HepG2 (cell line): ENCODE data around the gene ALCAM. TPM values are rescaled to one million over a fixed set of nuclear protein-coding genes. Genes with fewer than 3 reads are reported as not detected.

Experiments
- BHLHE40 ChIP-seq: IDR thresholded peaks from 2 replicates; pipeline ENCODE4 v1.6.1; 2011; ENCODE audit warnings: low read length, improper control_type of control experiment
- GFI1 ChIP-seq: sonication (generic); formaldehyde crosslinking; IDR thresholded peaks from 2 replicates; pipeline ENCODE4 v1.5.0; 2020; ENCODE audit warnings: missing genetic modification reagents, mild to moderate bottlenecking, borderline replicate concordance
- HMG20A ChIP-seq: IDR thresholded peaks from 2 replicates; pipeline ENCODE4 v1.6.1; 2016; ENCODE audit warnings: borderline replicate concordance
- MBNL3 ChIP-seq: fragments of 250-450 bp; sonication (Bioruptor Pico); conservative IDR thresholded peaks from 2 replicates; pipeline ENCODE4 v1.8.0; 2022; ENCODE audit warnings: mild to moderate bottlenecking, inconsistent platforms
- MNT ChIP-seq: fragments of 450-650 bp; IDR thresholded peaks from 2 replicates; pipeline ENCODE4 v1.6.1; 2016
- POLR2A ChIP-seq, 2 experiments: IDR thresholded peaks; 2 replicates each; pipeline ENCODE4 v1.6.1; 2011; ENCODE audit warnings: low read depth in 2 of 2, low read length in 2 of 2, mild to moderate bottlenecking in 1 of 2, moderate library complexity in 1 of 2; ENCODE audit not compliant: insufficient read depth in 1 of 2
- TEAD3 ChIP-seq: optimal IDR thresholded peaks from 2 replicates; pipeline ENCODE3; 2016; ENCODE audit warnings: borderline replicate concordance
- ZFP41 ChIP-seq: sonication (generic); formaldehyde crosslinking; IDR thresholded peaks from 2 replicates; pipeline ENCODE4 v1.4.0; 2020; ENCODE audit warnings: mild to moderate bottlenecking, missing genetic modification reagents, borderline replicate concordance
- ZNF225 ChIP-seq: sonication (generic); formaldehyde crosslinking; IDR thresholded peaks from 2 replicates; pipeline ENCODE4 v1.4.0; 2020; ENCODE audit warnings: mild to moderate bottlenecking, missing genetic modification reagents
- ZNF318 ChIP-seq: sonication (generic); formaldehyde crosslinking; IDR thresholded peaks from 2 replicates; pipeline ENCODE4 v1.4.0; 2020; ENCODE audit warnings: mild to moderate bottlenecking, missing genetic modification reagents
- ZNF430 ChIP-seq: sonication (generic); formaldehyde crosslinking; IDR thresholded peaks from 2 replicates; pipeline ENCODE4 v1.9.0; 2021; ENCODE audit warnings: mild to moderate bottlenecking, missing genetic modification reagents
- ZNF564 ChIP-seq: sonication (generic); formaldehyde crosslinking; IDR thresholded peaks from 2 replicates; pipeline ENCODE4 v1.8.1; 2023; ENCODE audit warnings: mild to moderate bottlenecking, missing genetic modification reagents
- polyA plus RNA-seq, 8 experiments: library from polyadenylated mRNA; depleted of rRNA in 3 of 8; stranded (reverse) in 7 of 8; unstranded in 1 of 8; fragments of >200 nt; fragmentation: Illumina TruSeq in 4 of 8; extraction: Trizol in 4 of 8; gene quantifications; 2 replicates each; pipeline versions ENCODE4 v1.2.1 to v1.2.3, GENCODE V29; 2011 to 2016; ENCODE audit warnings: low read depth in 4 of 8, missing spikeins in 1 of 8, mixed read lengths in 1 of 8; ENCODE audit not compliant: insufficient read depth in 1 of 8
- total RNA-seq, 5 experiments: library from RNA; depleted of rRNA; stranded (reverse); fragments of >200 nt; fragmentation: Illumina TruSeq; extraction: Trizol; gene quantifications; 2 replicates each; pipeline ENCODE4 v1.2.3, GENCODE V29; 2016; ENCODE audit warnings: low read depth in 1 of 5
- TF ChIP-seq, protein P1 (sequence below): sonication (generic); formaldehyde crosslinking; IDR thresholded peaks from 2 replicates; pipeline ENCODE4 v1.5.0; 2020; ENCODE audit warnings: mild to moderate bottlenecking, missing genetic modification reagents
- TF ChIP-seq, protein P2 (sequence below): sonication (generic); formaldehyde crosslinking; IDR thresholded peaks from 2 replicates; pipeline ENCODE4 v1.5.0; 2020; ENCODE audit warnings: mild to moderate bottlenecking, missing genetic modification reagents

ALCAM gene
- total and polyA plus RNA-seq, 2 of the 13 experiments (the other 11 are each of a cell fraction or from before 2014, with no cell fraction given): 26.0 to 33.1 TPM

GRCh38 chr3:105366326-105367062 lies at the start of gene ALCAM (continued):
- TF ChIP-seq ZNF318 (CRISPR knock-in tag): no peak
- no peak for TF ChIP-seq HMG20A
- TF ChIP-seq GFI1 (CRISPR knock-in tag): 0 out of 2 replicates have a peak, but pooled peaks have one; percentile 47
- no peak for TF ChIP-seq TEAD3 (CRISPR knock-in tag)
- no peak for TF ChIP-seq ZFP41 (CRISPR knock-in tag)
- TF ChIP-seq MBNL3 (CRISPR knock-in tag): no peak
- peak; percentile 52 for TF ChIP-seq MNT
- peak; percentile 61; the same call in 1 of the 2 replicates for TF ChIP-seq ZNF564 (CRISPR knock-in tag)
- TF ChIP-seq, protein P1, sequence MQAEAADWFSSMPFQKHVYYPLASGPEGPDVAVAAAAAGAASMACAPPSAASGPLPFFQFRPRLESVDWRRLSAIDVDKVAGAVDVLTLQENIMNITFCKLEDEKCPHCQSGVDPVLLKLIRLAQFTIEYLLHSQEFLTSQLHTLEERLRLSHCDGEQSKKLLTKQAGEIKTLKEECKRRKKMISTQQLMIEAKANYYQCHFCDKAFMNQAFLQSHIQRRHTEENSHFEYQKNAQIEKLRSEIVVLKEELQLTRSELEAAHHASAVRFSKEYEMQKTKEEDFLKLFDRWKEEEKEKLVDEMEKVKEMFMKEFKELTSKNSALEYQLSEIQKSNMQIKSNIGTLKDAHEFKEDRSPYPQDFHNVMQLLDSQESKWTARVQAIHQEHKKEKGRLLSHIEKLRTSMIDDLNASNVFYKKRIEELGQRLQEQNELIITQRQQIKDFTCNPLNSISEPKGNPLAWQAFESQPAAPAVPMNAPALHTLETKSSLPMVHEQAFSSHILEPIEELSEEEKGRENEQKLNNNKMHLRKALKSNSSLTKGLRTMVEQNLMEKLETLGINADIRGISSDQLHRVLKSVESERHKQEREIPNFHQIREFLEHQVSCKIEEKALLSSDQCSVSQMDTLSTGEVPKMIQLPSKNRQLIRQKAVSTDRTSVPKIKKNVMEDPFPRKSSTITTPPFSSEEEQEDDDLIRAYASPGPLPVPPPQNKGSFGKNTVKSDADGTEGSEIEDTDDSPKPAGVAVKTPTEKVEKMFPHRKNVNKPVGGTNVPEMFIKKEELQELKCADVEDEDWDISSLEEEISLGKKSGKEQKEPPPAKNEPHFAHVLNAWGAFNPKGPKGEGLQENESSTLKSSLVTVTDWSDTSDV (CRISPR knock-in tag): no peak
- peak; percentile 85; the same call in 1 of the 2 replicates for TF ChIP-seq ZNF430 (CRISPR knock-in tag)
- no peak for TF ChIP-seq ZNF225 (CRISPR knock-in tag)
- peak in 1 of 2 experiments; percentile 72; a peak in 3 of 4 replicates for TF ChIP-seq POLR2A (IDR thresholded peaks at IDR 0.05; ENCODE audit: insufficient read depth in 1 of 2, low read depth in 2 of 2, low read length in 2 of 2)
- TF ChIP-seq, protein P2, sequence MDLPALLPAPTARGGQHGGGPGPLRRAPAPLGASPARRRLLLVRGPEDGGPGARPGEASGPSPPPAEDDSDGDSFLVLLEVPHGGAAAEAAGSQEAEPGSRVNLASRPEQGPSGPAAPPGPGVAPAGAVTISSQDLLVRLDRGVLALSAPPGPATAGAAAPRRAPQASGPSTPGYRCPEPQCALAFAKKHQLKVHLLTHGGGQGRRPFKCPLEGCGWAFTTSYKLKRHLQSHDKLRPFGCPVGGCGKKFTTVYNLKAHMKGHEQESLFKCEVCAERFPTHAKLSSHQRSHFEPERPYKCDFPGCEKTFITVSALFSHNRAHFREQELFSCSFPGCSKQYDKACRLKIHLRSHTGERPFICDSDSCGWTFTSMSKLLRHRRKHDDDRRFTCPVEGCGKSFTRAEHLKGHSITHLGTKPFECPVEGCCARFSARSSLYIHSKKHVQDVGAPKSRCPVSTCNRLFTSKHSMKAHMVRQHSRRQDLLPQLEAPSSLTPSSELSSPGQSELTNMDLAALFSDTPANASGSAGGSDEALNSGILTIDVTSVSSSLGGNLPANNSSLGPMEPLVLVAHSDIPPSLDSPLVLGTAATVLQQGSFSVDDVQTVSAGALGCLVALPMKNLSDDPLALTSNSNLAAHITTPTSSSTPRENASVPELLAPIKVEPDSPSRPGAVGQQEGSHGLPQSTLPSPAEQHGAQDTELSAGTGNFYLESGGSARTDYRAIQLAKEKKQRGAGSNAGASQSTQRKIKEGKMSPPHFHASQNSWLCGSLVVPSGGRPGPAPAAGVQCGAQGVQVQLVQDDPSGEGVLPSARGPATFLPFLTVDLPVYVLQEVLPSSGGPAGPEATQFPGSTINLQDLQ (CRISPR knock-in tag): peak; percentile 91
- TF ChIP-seq BHLHE40: no peak
